Measurements from ENCODE around the gene CDK5R1.

Gene CDK5R1

GRCh38 chr17:32486701-32487472 lies at the start of gene CDK5R1:
Gene CDK5R1 (plus strand): TSS chr17:32486993. CDS start chr17:32487621, 628 bp downstream.
- H3K4me1 Mint-ChIP-seq: peaks cover 74% of the 10 kb centered on the region
- H3K27ac Mint-ChIP-seq: peak within 1 kb of the TSS; percentile 28

GRCh38 chr17:32440722-32441121 lies 46.1 kb upstream of the CDK5R1 start:
- Mint-ChIP-seq H3K27ac (no peak overlapping the region), H3K4me1 (peaks cover 9% of the 10 kb centered on the region), H3K27me3 (ENCODE audit: low read depth, poor library complexity) (peaks cover 32% of the 10 kb centered on the region), H3K36me3 (ENCODE audit: low read depth) (peaks cover 7% of the 10 kb centered on the region), H3K4me3 (no peak overlapping the region), H3K9me3 (peaks cover 16% of the 10 kb centered on the region)
- no peak for DNase-seq
- TF ChIP-seq, protein P1, sequence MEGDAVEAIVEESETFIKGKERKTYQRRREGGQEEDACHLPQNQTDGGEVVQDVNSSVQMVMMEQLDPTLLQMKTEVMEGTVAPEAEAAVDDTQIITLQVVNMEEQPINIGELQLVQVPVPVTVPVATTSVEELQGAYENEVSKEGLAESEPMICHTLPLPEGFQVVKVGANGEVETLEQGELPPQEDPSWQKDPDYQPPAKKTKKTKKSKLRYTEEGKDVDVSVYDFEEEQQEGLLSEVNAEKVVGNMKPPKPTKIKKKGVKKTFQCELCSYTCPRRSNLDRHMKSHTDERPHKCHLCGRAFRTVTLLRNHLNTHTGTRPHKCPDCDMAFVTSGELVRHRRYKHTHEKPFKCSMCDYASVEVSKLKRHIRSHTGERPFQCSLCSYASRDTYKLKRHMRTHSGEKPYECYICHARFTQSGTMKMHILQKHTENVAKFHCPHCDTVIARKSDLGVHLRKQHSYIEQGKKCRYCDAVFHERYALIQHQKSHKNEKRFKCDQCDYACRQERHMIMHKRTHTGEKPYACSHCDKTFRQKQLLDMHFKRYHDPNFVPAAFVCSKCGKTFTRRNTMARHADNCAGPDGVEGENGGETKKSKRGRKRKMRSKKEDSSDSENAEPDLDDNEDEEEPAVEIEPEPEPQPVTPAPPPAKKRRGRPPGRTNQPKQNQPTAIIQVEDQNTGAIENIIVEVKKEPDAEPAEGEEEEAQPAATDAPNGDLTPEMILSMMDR (IDR thresholded peaks at IDR 0.05): no peak

More at GRCh38 chr17:32486701-32487472, at the start of gene CDK5R1:
- H3K9me3 Mint-ChIP-seq: no peaks in the 10 kb centered on the region
- TF ChIP-seq, protein P1 (IDR thresholded peaks at IDR 0.05): no peak
- DNase-seq: peak; percentile 90
- H3K4me3 Mint-ChIP-seq: peak within 1 kb of the TSS; percentile 93
- peaks cover 6% of the 10 kb centered on the region for H3K27me3 Mint-ChIP-seq (ENCODE audit: low read depth, poor library complexity)
- peaks cover 11% of the 10 kb centered on the region for H3K36me3 Mint-ChIP-seq (ENCODE audit: low read depth)

- Mint-ChIP-seq H3K27ac (no peak overlapping the region), H3K9me3 (peaks cover 7% of the 10 kb centered on the region), H3K27me3 (ENCODE audit: low read depth, poor library complexity) (peaks cover 32% of the 10 kb centered on the region), H3K4me1 (peaks cover 20% of the 10 kb centered on the region), H3K4me3 (no peak overlapping the region), H3K36me3 (ENCODE audit: low read depth) (peaks cover 4% of the 10 kb centered on the region)
- DNase-seq: no peak
- TF ChIP-seq, protein P1 (IDR thresholded peaks at IDR 0.05): no peak
Measured at GRCh38 chr17:32441886-32442285, 44.9 kb upstream of the CDK5R1 start.

- Mint-ChIP-seq H3K4me1 (peaks cover 25% of the 10 kb centered on the region), H3K36me3 (ENCODE audit: low read depth) (peaks cover 12% of the 10 kb centered on the region), H3K4me3 (peak overlapping the region; percentile 96), H3K27ac (no peak overlapping the region), H3K9me3 (peaks cover 7% of the 10 kb centered on the region), H3K27me3 (ENCODE audit: low read depth, poor library complexity) (peaks cover 25% of the 10 kb centered on the region)
- TF ChIP-seq, protein P1 (IDR thresholded peaks at IDR 0.05): peak; percentile 97
- DNase-seq: no peak
Measured at GRCh38 chr17:32443827-32444300, 42.9 kb upstream of the CDK5R1 start.

DNA sequence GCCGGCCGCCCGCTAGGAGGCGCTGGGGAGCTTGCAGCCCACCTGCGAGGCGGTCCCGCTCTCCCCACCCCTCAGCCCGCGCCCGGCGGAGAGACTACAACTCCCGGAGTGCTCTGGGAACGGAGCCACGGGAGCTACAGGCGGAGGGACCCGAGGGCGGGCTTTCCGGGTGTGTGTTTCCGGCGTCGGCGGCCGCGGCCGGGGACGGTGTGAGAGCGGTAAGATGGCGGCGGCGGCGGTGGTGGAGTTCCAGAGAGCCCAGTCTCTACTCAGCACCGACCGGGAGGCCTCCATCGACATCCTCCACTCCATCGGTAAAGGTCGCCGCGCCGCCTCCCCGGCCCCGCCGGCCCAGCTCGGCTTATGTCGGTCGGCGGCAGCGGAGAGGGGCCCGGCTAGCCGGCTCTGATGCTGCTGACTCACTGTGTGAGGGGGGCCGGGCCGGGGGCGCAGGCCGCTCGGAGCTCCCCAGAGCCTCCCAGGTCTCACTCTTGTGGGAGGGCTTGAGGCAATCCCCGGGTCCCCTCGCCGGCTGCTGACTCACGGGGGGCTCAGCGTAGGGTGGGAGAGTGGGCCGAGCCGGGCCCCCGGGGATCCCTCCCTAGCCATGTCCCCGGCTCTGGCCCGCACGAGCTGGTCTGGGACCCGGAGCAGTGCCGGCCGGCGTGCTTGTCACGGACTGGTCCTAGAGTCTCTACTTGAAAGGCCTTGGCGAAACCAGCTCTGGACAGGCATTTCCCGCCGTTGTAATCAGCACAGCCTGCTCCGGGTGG lies 42.3 kb upstream of the CDK5R1 start, which contains the start of gene PSMD11:
PSMD11 (plus strand) TSS at position 210 of the 773 bp plus-strand sequence; CDS start at position 224, 14 bp downstream.
- Mint-ChIP-seq H3K4me1 (peaks cover 25% of the 10 kb centered on the region), H3K27ac (peak within 1 kb of the TSS; percentile 98), H3K9me3 (peaks cover 7% of the 10 kb centered on the region), H3K4me3 (peak within 1 kb of the TSS; percentile 96), H3K27me3 (ENCODE audit: low read depth, poor library complexity) (peaks cover 20% of the 10 kb centered on the region), H3K36me3 (ENCODE audit: low read depth) (peaks cover 16% of the 10 kb centered on the region)
- DNase-seq: peak; percentile 99
- TF ChIP-seq, protein P1 (IDR thresholded peaks at IDR 0.05): peak; percentile 1
